ENCODE data around the gene DUSP7.

The DUSP7 gene

DNA sequence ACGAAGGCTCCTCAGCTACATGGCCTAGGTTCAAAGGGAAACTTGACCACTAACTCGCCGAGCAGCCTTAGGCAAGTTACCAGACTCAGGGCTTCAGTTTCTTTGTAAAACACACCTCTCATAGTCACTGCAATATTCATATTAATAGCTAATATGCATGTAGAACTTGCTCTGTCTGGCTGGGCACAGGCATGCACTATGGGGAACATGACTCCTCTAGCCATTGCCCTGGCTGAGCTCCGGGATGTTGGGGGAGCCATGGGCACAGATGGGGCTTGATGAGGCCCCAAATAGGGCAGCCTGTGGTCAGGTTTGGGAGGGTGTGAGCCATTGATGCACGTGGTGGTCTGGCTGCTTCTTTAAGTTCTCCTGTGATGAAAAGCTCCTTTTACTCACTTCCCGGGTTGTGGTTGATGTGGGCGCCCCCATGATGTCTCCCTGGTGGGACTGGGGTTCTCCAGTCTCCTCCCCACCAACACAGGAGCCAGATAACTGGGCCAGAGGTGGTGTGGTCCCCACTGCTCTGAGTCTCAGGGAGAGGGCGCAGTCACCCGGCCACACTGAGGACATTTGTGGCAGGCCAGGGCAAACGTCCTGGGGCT lies 29.4 kb upstream of the DUSP7 start:
- no peak for DNase-seq

DNA sequence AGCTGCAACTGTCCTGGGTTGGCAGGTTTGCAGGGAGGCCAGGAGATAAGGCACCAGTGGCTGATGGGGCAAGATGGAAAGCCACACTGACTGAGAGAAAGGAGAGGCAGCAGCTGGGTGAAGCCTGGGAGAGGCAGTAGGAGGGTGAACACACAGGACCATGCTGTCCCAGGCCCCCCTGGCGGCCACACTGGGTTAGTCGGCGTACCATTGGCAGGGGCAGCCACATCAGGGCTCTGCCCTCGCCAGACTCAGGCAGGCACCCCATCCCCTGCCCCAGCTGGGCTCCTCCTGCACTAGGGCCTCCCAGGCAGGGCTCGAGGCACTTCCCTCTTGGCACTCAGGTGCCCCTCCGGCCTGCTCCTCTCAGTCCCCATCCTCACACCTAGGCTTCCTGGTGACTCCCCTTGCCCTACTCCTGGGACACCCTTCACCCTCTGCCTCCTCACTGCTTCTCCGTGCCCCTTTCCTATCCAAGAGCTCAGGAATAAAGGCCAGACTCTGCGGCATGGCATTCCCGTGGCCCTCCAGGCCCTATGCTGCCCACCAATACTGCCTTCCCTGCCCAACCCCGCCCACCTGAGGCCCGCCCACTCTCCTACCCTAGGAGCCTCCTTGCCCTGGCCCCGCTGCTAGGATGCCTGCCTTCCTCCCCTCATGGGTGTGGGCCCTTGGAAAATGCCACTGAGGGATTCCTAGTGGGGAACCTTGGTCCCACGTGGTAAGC lies 28.7 kb upstream of the DUSP7 start:
- DNase-seq, result no peak

DNA sequence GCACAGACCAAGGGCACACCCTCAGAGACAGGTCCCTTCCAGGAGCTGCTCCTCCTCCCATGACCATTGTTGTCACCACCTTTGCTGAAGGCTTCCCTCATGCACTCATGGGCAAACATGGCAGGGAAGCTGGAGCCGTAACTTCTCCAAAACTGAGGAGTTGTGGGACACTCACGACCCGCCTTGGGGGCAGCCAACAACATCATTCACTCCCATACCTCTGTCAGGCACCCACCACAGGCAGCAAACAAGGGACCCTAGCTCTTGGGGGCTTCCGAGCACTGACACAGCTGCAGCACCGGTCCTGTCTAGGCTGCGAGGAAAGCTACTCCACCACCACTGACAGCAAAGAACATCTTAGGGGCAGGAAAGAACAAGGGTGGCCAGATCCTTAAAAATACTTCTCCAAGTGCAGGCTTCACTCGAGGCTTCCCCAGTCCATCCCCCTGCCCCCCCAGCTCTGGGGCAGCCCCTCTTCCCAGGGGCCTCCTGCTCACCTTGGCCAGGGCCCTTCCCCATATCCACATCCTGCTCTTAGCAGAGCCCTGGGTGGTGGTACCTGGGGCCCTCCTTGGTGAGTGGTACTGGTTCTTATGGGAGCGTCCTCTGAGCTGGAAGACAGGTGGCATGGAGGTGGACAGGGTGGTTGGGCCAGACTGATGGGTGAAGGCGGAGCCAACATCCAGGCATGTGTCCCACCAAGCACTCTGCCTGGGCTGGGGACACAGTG lies 28.0 kb upstream of the DUSP7 start:
- no peak for DNase-seq

GRCh38 chr3:52083556-52084087 lies 27.3 kb upstream of the DUSP7 start:
- DNase-seq, result no peak

DNA sequence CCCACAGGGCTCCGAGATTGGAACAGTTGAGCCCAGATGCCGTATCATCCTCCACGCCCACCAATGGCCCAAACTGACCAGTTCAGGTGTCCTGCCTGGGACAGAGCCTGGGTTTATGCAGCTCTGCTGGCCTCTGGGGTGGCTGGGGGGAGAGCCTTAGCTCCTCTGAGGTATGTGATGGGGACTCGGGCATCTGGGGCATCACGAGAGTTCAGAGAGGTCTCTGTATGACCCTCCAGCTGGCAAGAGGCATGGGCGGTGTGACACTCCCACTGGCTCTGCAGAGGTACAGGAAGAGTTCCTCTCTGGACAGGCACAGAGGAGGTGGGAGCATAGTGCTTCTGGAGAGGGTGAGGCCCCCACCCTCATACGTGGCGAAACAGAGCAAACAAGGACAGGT lies 26.6 kb upstream of the DUSP7 start:
- no peak for DNase-seq

DNA sequence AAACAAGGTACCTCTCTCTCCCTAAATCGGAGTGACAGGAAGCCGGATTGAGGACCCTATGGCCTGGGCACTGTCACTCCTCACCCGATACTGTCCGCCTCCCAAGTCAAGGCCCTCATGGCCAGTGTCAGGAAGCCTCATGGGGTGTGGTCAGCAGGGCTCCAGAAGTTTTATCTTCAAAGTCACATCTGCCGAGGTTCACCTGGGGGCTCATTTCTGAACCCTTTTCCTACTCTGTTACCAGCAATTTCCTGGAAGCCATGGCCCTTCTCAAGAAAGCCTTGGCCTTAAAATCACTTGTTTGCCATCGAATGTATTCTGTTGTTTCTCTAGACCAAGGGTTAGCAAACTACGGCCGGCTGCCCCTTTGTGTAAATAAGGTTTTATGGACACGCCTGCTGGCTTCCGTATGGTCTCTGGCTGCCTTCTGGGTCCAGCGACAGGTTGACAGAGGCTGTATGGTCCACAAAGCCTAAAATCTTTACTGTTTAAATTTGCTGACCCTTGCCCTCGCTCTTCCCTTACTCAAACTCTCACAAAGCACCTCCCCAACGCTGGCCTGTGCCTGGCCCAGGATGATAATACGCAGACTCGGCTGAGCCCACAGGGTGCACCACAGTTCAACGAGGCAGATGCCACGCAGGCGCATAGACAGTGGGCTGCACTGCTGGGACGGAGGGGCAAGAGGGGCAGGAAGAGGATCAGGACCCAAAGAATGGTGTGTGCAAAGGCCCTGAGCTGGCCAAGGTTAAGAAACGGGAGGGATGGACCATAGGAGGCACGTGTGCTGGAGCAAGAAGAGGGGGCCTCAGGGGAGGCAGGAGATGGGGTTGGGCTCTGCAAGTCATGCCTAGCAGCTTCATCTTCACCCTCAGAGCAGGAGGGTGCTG lies 24.7 kb upstream of the DUSP7 start:
- DNase-seq, result no peak

DNA sequence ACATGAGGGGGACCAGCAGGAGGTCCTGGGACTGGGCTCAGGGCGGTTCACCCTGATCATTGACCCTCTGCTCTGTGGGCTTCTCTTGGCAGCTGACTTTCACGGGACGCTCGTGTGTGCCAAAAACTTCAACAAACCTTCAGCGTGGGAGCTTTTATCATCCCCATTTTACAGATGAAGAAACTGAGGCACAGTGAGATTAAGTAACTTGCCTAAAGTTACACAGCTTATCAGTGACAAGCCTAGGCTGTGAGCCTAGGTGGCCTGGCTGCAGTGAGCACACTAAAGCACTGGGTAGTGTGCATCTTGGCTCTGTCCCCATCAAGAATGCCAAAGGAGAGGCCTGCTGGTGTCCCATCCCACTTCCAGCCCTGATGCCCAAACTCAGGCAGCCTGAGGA lies 23.6 kb upstream of the DUSP7 start:
- DNase-seq, result no peak

DNA sequence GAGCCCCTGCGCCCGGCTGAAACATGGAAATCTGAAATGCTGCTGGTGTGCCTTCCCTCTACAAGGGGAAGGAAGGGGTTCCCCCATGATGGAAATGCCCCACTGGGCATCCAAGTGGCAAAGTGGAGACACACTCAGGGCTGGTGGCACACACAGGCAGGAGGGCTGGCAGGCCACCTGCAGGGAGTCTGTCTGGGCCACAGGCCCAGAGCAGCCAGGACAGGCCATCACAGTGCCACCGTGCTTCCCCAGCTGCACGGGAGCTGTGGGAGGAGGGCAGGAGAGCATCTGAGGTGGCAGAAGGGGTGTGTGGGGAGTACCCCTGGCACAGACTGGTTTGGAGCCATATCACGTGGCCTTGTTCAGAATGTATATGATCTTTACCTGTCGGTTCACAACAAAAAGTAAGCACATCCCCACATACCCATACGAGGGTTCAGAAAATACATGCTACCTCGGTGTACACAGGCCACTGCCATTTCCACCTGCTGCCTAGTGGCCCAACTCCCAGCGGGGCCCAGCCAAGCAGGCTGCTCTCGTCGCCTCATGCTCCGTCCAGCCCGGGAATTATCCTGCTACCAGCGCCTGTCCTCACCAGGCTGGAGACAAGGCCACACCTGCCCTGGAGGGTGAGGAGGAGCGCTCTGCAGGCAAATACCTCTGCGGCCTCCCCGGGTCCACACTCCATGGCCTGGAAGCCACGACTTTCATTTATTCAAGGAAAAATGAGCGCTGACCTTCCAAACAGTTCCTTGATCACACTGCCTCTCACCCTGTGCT lies 22.6 kb upstream of the DUSP7 start:
- no peak for DNase-seq

DNA sequence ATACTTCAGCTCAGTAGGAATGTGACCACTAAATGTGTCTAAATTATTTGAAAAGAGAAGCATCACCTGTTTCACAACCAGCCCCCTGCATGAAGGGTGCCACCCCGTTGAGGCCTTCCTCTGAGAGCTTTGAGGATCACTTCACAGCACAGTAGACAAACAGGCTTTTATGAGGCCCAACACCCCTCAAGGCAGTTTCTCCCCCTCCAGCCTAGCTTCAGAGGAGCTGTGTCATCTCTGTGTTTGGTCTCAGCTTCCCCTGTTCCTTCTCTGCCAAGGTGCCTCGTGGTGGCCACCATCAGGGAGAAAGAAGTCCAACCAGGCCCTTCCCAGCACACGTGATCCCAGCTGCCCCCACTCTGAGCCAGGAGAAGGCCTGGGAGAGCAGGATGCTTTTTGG lies 21.6 kb upstream of the DUSP7 start:
- no peak for DNase-seq

DNA sequence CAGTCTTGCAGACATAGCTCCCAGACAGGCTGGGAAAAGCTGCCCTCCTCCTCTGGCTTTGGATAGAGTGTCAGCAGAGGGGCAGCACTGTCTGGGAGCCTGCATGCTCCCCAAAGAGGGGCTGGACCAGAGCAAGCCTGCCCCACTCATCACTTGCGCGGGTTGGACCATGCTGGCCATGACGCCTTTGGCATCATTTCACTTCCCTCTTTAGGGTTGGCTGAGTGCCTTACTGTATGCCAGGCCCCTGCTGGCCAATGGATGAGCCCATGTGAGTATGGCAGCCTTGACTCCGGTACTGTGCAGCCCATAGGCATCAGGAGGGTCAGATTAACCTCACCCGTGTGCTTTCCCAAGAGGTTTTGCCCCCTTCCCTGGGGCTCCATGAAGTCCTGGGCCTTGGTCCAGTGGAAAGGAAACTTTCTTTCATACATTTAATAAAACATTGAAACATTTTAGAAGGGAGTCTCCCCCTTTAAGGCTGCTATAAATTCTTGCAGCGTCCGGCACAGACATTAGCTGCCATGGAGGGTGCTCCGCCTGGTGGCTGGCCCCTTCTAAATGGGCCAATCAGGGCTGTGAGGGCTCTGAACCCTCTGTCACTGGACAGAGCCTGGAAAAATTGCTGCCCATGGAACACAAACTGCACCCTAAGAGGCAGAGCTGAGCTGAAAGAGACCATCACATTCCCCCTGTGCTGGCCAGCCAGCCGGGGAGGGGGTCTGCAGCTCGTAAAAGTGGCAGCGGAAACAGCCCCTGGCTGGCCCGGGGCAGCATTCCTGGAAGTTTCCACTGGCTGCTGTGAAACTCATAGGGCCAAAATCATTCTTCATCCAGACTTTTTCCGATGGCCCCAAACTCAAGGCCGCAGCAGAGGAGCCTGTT lies 20.8 kb upstream of the DUSP7 start:
- no peak for DNase-seq

DNA sequence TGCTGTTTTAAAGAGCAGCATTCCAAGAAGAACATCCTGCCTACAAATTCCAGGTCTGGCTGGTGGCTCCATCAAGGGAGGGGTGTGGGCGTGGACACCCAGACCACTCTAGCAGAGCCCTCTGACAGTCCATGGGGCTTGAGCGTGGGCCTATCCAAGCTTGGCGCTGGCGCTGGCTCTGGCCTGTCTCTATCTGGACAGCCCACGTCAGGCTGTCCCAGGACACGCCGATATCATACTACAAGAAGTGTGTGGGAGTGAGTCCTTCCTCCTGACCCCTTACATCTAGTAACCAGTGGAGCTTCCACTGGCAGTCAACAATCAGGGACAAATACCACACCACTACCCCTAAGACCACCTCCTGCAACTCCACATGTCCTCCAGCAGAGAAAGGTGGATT lies 17.1 kb upstream of the DUSP7 start:
- DNase-seq, result no peak

DNA sequence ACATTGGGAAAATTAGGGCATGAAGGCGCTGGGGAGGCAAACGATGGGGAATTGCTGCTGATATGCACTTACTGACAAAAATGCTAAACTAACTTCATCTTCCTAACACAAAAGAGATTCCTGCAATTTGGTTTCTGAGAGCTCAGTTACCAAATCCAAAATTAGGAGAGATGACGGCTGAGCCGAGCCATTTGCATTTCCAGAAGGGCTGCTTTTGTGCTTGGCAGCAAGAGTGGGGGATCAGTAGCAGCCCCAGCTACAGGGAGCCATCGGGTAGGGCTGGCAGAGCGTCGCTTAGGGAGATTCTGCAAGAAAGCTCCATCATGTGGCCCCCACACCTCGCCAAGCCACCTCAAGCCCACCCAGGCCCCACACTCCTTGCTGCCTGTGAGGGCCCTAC lies 16.1 kb upstream of the DUSP7 start:
- no peak for DNase-seq

- DNase-seq, result no peak
Measured at GRCh38 chr3:52072020-52072419, 15.6 kb upstream of the DUSP7 start.

- no peak for DNase-seq
Measured at GRCh38 chr3:52070724-52071621, 14.6 kb upstream of the DUSP7 start.

GRCh38 chr3:52069855-52070254 lies 13.5 kb upstream of the DUSP7 start:
- DNase-seq, result no peak

DNA sequence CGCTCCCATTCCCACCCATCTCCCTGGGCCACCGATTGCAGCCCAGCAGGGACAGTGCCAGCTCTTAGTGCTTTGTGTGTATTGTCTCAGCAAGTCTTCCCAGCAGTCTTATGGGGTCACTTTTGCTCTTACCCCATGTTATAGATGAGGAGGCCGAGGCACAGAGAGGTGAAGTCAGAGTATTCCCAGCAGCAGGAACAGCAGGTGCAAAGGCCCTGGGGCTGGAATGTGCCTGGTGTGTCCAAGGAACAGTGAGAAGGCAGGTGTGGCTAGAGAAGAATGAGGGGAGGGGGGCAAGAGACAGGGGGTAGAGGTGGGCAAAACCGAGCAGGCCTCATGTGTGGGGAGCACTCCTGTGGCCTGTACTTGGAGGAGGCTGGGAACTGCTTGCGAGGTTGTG lies 12.8 kb upstream of the DUSP7 start:
- DNase-seq, result no peak

- no peak for DNase-seq
Measured at GRCh38 chr3:52068730-52069129, 12.4 kb upstream of the DUSP7 start.

GRCh38 chr3:52068055-52068571 lies 11.7 kb upstream of the DUSP7 start:
- DNase-seq, result no peak

GRCh38 chr3:52067526-52067925 lies 11.2 kb upstream of the DUSP7 start:
- DNase-seq, result no peak

DNA sequence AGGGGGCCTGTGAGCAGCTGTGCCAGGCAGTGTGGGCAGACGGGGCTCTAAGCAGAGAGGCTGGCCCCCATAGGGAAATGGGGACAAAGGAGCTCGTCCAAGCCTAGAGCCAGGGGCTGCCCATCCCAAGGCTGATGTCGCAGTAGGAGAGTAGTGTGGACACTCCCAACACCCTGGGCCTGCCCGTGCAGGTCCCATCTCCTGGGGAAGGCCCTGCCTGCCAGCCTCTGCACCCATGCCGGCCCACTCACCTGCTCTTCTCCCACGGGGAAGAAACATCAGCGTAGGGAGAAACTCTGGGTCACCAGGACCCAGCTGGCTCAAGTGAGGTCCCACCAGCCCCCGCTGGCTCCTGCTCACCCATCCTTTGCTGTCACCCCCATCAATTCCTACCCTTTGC lies 10.7 kb upstream of the DUSP7 start:
- DNase-seq, result no peak

Data from stimulated activated naive CD4-positive, alpha-beta T cell treated with Interleukin-2 at 50 U/mL for 16 hours (primary cell).